Measurements from ENCODE around the gene SEMA5A. TPM values are rescaled to one million over a fixed set of nuclear protein-coding genes. Genes with fewer than 3 reads are reported as not detected.
A peak's percentile ranks its signal among the peaks of the same experiment; 100 is the strongest.

The SEMA5A gene
- polyA plus RNA-seq, 12 donors, result 28.2 to 49.1 (median 36.4) TPM; not detected in 1

GRCh38 chr5:9551567-9552537, 6.0 kb upstream of the SEMA5A start:
- no peak for DNase-seq

GRCh38 chr5:9549941-9550340, 4.1 kb upstream of the SEMA5A start:
- no peak for DNase-seq

DNA sequence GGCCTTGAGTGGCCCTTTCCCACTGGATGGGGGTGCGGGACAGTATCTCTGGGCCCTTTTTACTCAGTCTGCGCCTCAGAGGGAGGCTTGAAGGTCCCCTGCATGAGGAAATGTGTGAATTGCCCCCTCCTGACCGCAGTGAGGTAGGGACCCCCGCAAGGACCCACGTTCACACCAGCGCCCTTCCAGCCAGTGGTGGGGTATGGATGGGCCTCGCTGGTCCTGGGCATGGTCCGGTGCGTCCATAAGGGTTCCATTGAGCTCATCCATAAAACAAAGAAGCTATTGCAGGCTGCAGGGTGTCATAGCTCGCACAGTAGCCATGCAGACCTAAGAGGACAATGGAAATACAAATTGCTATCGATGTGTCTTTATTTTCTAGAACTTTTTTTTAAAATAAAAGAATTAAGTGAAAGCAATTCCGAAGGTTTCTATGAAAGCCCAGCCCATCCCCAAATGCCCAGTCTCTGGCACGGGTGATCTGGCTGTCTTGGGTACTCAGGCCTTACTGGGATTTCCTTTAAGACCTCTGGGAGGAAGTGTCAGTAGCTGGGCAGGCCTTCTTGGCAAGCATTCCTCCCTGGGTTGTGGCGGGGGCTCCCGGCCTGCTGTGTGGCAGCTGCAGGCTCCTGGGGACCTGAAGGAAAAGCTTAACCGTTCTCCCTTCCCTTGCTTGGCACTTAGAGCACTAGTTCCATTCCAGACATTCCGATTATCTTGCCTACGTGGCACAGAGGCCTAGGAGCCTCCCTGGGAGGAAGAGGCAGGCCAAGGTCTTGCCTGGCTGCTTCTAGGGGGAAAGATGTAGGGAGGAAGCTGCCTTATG, 1.5 kb upstream of the SEMA5A start:
- peak; percentile 55 for DNase-seq

DNA sequence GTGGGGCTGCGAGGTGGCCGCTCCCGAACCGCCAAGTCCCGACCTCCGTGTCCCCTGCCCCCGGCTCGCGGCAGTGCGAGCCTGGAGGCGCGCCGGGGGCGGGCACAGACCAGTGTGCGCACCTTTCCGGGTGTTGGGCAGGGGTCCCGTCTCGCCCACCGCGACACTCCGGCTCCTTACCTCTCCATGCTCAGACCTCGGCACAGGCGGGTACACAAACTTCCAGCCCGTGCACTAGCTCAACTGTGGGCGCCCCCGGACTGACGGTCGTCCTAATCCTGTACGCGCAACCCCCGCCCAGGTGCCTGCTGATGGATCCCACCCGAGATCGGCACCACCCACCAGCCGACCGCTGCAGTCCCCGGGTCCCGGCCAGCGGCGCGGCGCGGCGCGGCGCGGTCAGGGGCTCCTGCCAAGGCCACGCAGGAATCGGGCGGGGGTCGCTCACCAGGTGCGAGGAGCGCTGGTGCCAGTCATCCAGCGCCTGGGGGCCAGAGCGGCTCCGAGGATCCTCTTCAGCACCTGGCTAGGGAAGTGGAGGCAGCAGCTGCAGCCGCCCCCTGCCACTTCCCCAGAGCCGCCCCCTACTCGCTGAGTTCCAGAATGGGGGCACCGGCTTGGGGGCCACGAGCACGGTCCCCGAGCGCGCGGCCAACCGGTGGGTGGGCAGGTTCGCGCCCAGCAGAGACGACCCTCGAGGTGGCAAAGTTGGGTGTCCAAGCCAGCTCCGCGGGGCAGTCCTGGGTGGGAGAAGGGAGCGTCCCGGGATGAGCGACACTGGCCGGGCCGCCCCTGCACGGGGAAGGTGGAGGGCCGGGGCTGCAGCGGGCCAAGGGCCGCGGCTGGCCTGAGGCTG, 511 bp downstream of the SEMA5A start:
- DNase-seq, result peak; percentile 17

DNA sequence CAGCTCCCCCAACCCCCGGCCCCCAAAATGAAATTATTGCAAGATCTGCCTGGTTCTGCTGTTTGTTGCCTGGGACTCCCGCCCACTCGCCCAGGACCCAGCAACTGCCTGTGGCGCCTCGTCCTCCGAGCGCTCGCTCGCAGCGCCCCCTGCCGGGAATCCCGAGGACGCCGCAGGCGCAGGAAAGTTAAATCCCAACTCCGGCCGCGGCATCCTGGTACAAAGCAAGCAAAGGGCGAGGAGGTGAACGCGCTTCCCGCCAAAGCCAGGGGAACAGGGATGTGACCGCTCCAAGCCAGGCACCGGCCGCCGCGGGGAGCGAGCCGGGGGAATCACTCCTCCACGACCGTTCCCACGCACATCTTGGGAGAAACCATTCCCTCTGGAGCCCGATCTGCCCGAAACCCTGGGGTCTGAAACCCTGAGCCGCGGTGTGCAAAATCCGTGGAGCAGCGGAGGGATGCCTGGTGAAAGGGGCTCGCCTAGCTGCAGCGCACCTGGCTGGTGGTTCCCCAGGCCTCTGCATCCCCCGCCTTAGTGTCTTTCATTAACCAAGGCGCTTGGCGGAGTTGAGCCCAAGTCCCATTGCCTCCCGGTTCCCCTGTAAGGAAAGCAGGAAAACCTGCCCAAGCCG, 1.3 kb downstream of the SEMA5A start:
- DNase-seq, result peak; percentile 92

DNA sequence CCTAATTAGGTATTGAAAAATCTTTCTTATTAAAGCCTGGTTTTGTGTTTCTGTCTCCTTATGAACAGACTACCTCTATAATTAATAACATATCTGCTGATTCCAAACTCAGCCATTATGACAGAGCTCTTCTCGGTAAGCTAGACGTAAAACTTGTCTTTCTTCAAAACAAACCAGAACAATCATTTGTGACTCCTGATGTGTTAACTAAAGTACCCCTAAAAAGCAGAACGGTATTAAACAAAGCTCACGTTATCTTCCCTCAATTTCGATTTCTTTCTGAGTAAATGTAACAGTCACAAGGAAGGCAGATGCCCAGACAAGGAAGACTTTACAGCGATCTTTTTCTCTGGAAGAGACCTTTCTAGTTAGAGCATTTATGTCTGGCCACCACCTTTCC, 1.8 kb downstream of the SEMA5A start:
- DNase-seq, result no peak

GRCh38 chr5:9543311-9543920, 2.5 kb downstream of the SEMA5A start:
- DNase-seq, result peak; percentile 58

DNA sequence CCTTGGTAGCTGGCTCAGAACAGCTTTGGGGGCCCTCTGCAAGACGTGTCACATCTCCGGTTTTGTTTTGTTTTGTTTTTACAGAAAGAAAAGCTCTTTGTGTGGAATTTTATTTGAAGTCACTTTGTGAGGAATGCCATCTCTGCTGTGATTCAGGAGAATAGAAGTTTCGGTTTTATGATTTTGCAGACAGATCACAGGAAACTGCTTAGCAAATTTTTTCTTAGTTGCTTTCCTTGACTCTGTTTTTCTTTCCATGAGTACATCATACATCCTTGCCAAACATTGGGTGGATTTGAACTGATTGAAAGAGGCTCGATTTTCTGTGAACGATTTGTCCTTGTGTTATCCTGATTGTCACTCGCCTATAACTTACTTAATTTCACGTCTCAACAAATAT, 5.1 kb downstream of the SEMA5A start:
- DNase-seq, result no peak

DNA sequence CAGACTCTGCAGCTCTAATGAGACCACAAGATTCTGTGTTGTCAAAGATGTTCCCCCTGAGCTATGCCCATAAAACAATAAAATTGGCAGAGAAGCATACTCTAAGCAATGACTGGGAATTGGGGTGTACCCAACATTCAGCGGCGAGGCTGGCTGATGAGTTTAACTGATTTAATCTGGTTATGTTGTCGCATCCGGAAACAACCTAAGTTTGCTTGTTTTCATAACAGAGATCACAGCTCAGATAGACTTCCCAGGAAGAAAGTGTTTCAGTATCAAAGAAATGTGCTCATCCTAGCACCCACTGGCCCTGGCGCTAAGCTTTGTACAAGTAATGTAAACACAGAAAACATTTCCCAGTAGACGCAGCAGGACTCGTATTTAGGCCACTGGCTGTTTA, 7.4 kb downstream of the SEMA5A start:
- DNase-seq, result no peak

- no peak for DNase-seq
These were observed 8.4 kb downstream of the SEMA5A start for GRCh38 chr5:9537223-9538141.

DNA sequence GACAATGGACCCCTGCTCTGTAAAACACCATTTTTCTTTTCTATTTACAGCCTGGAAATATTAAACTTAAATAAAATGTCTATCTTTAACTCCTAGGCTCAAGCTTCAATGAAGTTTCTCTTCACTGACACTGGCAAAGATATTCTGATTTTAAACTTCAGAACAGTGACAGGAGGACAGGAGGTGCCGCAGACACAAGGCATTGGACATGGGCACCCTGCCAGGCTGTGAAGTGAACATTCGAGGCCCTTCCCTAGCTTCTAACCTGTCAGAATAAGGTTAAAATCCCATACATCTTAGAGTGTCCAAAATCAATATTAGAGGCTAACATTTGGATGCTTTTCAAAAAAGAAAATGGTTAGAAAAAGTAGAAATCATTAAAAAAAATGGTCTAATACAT, 9.2 kb downstream of the SEMA5A start:
- no peak for DNase-seq

GRCh38 chr5:9534881-9535517, 10.9 kb downstream of the SEMA5A start:
- DNase-seq, result peak; percentile 45

DNA sequence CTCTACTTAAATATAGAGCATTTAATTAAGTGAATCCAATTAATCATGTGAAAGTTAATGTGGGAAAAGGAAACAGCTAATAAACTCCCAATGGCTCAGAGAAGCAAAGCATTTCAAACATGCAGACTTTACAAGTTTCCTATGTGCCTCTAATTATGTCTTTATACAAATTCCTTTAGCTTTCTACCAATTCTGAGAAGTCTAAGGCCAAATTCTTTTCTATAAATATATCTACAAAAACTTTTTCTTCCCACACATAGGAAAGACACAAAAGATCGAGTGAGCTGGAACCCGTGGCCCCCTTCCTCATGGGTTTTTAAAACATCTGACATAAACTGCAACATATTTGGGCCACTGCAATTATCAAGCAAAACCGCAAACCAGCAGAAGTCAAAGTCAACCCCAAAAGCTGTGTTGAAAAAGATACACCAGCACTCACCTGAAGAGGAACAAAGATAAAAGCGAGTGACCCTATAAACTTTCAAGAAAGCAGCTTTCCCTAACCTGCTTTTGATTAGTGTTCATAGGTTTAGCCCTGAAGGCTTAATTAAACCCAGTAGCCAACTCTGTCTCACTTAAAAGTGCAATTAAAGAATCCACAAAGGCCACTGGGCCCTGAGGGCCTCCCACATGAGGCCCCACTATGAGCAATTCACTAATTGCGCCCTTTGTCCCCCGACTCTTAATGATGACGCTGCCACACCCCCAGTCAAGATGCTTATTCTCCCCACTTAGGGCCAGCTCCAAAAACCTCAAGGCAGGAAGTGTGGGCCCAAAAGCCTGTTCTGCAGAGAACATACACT, 12.1 kb downstream of the SEMA5A start:
- no peak for DNase-seq

DNA sequence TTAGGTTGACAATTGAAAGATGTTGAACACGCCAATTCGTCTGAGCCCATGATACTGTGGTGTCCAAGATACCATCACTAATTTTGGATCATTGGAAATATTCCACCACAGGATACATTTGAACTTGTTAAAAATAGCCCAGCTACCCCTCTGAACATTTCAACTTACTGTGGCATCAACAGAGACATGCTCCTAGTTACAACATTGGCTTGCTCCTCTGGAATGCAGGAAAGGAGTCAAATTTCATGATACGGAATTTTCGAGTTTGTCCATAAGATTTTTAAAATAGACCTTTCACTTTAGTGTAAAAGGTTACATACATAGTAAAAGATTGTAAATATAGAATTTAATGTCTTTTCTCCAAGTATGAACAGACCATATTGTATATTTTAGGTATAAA, 12.8 kb downstream of the SEMA5A start:
- no peak for DNase-seq

DNA sequence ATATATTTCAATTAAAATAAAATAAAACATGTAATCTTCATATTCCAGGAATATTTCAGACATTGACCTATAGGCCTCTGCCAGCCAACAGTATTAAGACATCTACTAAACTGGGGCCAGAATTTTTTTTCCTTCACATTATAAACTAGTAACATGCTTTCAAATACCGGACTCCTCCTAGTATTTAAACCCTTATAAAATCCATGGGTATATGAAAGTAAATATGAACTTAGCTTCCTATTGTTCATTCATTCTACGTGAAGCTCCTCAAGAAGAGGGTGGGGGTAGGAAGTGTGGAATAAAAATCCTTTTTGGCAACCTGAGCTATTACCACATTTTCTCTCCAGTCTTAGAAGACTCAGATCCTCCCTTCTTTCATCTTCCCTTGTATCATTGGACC, 16.4 kb downstream of the SEMA5A start:
- DNase-seq, result no peak

- no peak for DNase-seq
These were observed 16.8 kb downstream of the SEMA5A start for GRCh38 chr5:9529041-9529480.

DNA sequence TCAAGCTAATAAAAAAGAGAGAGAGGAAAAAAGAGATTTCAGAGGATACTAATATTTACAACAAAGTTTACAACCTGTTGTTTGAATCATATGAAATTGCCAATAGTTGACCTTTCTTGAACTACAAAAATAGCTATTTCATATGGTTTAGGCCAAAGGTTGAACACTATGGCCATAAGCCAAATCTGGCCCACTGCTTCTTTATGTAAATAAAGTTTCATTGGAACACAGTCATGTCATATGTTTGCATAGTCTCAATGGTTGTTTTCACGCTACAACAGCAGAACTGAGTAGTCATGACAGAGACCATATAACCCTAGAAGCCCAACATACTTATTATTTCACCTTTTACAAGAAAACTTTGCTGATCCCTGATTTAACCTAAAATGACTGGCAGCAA, 20.9 kb downstream of the SEMA5A start:
- DNase-seq, result no peak

Measured in muscle of arm (tissue), 12 donors.